Smooth muscle cell (in vitro differentiated cells): ENCODE results near the gene GLP1R. TPM values are rescaled to one million over a fixed set of nuclear protein-coding genes. Genes with fewer than 3 reads are reported as not detected.

Experiments
- DNase-seq: peaks from one replicate; lab custom pipeline; 2025; ENCODE audit not compliant: unreplicated experiment; lab: John Stamatoyannopoulos, UW
- H2AFZ ChIP-seq: fragments of 200-600 bp; sonication (generic); 2 replicates; pipeline ENCODE4 v1.6.0; 2016; ENCODE audit warnings: antibody characterized with exemption, low read depth, mild to moderate bottlenecking
- H3F3A ChIP-seq: fragments of 200-600 bp; sonication (generic); 2 replicates; pipeline ENCODE4 v1.6.0; 2017; ENCODE audit warnings: antibody characterized with exemption, low read depth
- H3K27ac ChIP-seq: fragments of 200-600 bp; sonication (generic); 2 replicates; pipeline ENCODE4 v1.5.1; 2016; ENCODE audit warnings: low read depth, mild to moderate bottlenecking
- H3K27me3 ChIP-seq: fragments of 200-600 bp; sonication (generic); 2 replicates; pipeline ENCODE4 v1.6.1; 2016; ENCODE audit warnings: low read depth, mild to moderate bottlenecking
- H3K36me3 ChIP-seq: fragments of 200-600 bp; sonication (generic); 2 replicates; pipeline ENCODE4 v1.5.1; 2016; ENCODE audit warnings: low read depth
- H3K4me1 ChIP-seq: fragments of 200-600 bp; sonication (generic); 2 replicates; pipeline ENCODE4 v1.5.1; 2016; ENCODE audit warnings: low read depth
- H3K4me2 ChIP-seq: fragments of 200-600 bp; sonication (generic); 2 replicates; pipeline ENCODE4 v1.6.0; 2016; ENCODE audit warnings: mild to moderate bottlenecking
- H3K4me3 ChIP-seq: fragments of 200-600 bp; sonication (generic); 2 replicates; pipeline ENCODE4 v1.5.1; 2016; ENCODE audit warnings: mild to moderate bottlenecking
- H3K79me2 ChIP-seq: fragments of 200-600 bp; sonication (generic); 2 replicates; pipeline ENCODE4 v1.6.0; 2016; ENCODE audit warnings: low read depth, mild to moderate bottlenecking
- H3K9ac ChIP-seq: fragments of 200-600 bp; sonication (generic); 2 replicates; pipeline ENCODE4 v1.6.0; 2016; ENCODE audit warnings: low read depth
- H3K9me3 ChIP-seq: fragments of 200-600 bp; sonication (generic); replicated peaks from 2 replicates; pipeline ENCODE4 v1.5.1; 2016; ENCODE audit warnings: low read depth
- H4K20me1 ChIP-seq: fragments of 200-600 bp; sonication (generic); 2 replicates; pipeline ENCODE4 v1.6.0; 2016; ENCODE audit warnings: low read depth
- WGBS: methylation state at CpG from one replicate; pipeline ENCODE4 v1.1.7; 2016; ENCODE audit warnings: low lambda C conversion rate; 5-methylcytosine and 5-hydroxymethylcytosine counted together
- polyA plus RNA-seq: library from polyadenylated mRNA; unstranded; fragments of >200 nt; fragmentation: Nextera tagmentation; extraction: Ambion mirVana; gene quantifications from 2 replicates; pipeline ENCODE4 v1.2.1, GENCODE V29; 2016
- total RNA-seq: library from RNA; depleted of rRNA; stranded (reverse); fragments of >200 nt; gene quantifications from 2 replicates; pipeline ENCODE4 v1.2.3, GENCODE V29; 2014
- TF ChIP-seq, protein P1 (sequence below): fragments of 200-600 bp; sonication (generic); IDR thresholded peaks from 2 replicates; pipeline ENCODE4 v1.5.1; 2017; ENCODE audit warnings: borderline replicate concordance, mild to moderate bottlenecking, antibody characterized with exemption; ENCODE audit not compliant: insufficient read depth, poor library complexity, severe bottlenecking

The GLP1R gene
- total and polyA plus RNA-seq, 2 experiments from 2014 or later, result not detected

DNA sequence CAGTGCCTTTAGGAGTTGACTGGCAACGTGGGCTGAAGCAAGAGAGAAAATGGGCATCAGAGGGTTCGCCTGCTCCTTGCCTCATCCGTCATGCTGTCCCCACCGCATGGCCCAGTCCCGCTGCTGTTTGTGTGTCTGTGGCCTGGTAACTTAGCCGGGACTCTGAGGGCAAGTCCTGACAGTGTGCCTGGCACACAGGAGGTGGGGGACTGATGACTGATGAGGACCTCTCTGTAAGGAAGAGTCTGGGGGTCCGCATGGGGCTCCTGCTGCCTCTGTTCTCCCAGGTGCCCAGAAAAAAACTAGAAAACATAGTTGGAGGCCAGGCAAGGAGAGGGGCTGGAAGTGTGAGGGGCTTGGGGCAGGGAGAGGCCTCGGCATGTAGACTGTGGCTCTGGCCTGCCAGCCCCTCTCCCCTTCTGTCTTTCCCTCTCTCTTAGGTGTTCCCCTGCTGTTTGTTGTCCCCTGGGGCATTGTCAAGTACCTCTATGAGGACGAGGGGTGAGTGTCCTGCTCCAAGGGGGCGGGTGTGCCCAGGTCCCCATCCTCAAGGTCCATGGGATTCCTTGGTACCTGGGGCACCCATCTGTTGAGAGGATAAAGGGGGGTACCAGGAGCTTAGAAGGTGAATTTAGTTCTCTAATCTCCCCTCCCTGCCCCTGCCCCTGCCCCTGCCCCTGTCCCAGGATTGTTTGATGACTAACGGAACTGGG is 29.5 kb downstream of the GLP1R start:
- DNase-seq, result no peak
- no peaks in the 10 kb centered on the region for H4K20me1 ChIP-seq
- TF ChIP-seq, protein P1, sequence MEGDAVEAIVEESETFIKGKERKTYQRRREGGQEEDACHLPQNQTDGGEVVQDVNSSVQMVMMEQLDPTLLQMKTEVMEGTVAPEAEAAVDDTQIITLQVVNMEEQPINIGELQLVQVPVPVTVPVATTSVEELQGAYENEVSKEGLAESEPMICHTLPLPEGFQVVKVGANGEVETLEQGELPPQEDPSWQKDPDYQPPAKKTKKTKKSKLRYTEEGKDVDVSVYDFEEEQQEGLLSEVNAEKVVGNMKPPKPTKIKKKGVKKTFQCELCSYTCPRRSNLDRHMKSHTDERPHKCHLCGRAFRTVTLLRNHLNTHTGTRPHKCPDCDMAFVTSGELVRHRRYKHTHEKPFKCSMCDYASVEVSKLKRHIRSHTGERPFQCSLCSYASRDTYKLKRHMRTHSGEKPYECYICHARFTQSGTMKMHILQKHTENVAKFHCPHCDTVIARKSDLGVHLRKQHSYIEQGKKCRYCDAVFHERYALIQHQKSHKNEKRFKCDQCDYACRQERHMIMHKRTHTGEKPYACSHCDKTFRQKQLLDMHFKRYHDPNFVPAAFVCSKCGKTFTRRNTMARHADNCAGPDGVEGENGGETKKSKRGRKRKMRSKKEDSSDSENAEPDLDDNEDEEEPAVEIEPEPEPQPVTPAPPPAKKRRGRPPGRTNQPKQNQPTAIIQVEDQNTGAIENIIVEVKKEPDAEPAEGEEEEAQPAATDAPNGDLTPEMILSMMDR, result no peak
- no peaks in the 10 kb centered on the region for H3K36me3 ChIP-seq
- H3K4me1 ChIP-seq, result no peaks in the 10 kb centered on the region
- H3F3A ChIP-seq, result no peaks in the 10 kb centered on the region
- no peak overlapping the region for H3K9ac ChIP-seq
- no peaks in the 10 kb centered on the region for H3K79me2 ChIP-seq
- no peak overlapping the region for H3K4me3 ChIP-seq
- 91% methylated on average over 11 of the region's 11 CpGs for WGBS
- no peak overlapping the region for H3K27ac ChIP-seq
- peaks cover 4% of the 10 kb centered on the region for H3K27me3 ChIP-seq
- H3K9me3 ChIP-seq, result no peaks in the 10 kb centered on the region
- H2AFZ ChIP-seq, result no peak overlapping the region
- H3K4me2 ChIP-seq, result no peak overlapping the region

DNA sequence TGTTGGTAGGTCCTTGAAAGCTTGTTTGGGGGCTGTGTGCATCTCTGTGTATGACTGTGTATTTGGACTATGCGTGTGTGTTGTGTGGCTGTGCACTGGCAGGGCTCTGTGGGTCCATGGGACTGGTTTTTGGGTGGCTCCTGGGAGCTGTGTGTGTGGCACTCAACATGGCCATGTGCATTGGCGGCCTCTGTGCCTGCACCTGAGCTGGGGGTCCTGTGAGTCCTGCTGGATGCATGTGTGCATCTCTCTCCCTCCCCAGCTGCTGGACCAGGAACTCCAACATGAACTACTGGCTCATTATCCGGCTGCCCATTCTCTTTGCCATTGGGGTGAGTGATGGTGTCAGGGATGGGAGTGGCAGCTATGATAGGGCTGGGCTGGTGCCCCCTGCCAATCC is 30.1 kb downstream of the GLP1R start:
- TF ChIP-seq, protein P1, result no peak
- no peaks in the 10 kb centered on the region for H3K27me3 ChIP-seq
- H3K27ac ChIP-seq, result no peak overlapping the region
- no peak for DNase-seq
- H3K9me3 ChIP-seq, result no peaks in the 10 kb centered on the region
- H2AFZ ChIP-seq, result no peak overlapping the region
- H3K4me2 ChIP-seq, result no peak overlapping the region
- no peak overlapping the region for H3K4me3 ChIP-seq
- H3K4me1 ChIP-seq, result no peaks in the 10 kb centered on the region
- no peaks in the 10 kb centered on the region for H3K79me2 ChIP-seq
- no peak overlapping the region for H3K9ac ChIP-seq
- H3F3A ChIP-seq, result no peaks in the 10 kb centered on the region
- H4K20me1 ChIP-seq, result no peaks in the 10 kb centered on the region
- no peaks in the 10 kb centered on the region for H3K36me3 ChIP-seq
- 87% methylated on average over 3 of the region's 3 CpGs for WGBS

DNA sequence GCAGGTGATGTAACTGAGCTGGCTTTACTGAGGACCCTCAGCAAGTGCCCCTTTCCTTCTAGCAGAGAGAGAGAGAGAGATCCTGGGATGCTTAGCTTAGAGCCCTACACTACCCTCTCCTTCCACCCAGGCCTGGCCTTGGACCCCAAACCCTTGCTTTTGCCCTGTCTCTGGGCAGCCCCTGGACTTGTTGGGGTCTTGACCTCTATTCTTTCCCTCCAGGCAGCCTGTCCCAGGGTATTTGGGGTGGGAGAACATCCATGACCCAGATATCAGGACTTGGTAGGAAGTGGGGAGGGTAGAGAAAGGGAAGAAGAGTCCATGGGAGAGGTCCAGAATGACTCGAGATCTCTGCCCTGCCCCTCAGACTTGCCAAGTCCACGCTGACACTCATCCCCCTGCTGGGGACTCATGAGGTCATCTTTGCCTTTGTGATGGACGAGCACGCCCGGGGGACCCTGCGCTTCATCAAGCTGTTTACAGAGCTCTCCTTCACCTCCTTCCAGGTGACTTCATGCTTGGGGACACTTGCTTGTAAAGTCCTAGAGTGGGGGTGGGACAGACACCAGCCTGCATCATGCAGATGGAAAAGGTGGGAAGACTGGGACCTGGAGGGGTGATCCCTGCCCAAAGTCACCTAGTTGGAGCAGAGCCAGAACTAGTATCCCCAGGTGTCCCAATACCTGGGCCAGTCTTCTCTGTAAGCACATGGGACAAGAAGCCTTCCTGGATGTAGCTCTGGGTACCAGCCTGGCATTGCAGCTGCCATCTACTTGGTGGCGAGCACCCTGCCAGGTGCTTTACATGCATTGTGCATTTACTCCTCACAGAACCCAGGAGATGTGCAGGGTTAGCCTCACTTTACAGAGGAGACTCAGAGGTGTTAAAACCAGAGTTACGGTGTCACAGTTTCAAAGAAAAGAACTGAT is 30.9 kb downstream of the GLP1R start:
- Histone ChIP-seq H3K27ac (no peak overlapping the region), H3K9me3 (no peaks in the 10 kb centered on the region), H3K4me2 (no peak overlapping the region), H2AFZ (no peak overlapping the region), H3K4me3 (no peak overlapping the region), H3K27me3 (no peaks in the 10 kb centered on the region), H3K9ac (no peak overlapping the region), H3F3A (no peaks in the 10 kb centered on the region), H4K20me1 (no peaks in the 10 kb centered on the region), H3K4me1 (no peaks in the 10 kb centered on the region), H3K36me3 (no peaks in the 10 kb centered on the region), H3K79me2 (no peaks in the 10 kb centered on the region)
- TF ChIP-seq, protein P1, result no peak
- DNase-seq, result no peak
- 84% methylated on average over 8 of the region's 8 CpGs for WGBS
